IMR-90 (cell line): ENCODE results near the gene PPP5C. TPM values are rescaled to one million over a fixed set of nuclear protein-coding genes. Genes with fewer than 3 reads are reported as not detected.

Source experiments
- ATAC-seq: fragments of 200-7000 bp; cut with Tn5 transposase; 2 replicates; pipeline ENCODE4 v1.9.1; 2020; ENCODE audit warnings: low read depth, mild to moderate bottlenecking, moderate library complexity
- BruUV-seq: library from RNA; stranded (reverse); fragments of 400-500 nt; replicated peaks from 2 replicates; lab custom pipeline; 2021; lab: Mats Ljungman, UMichigan
- CTCF ChIA-PET: fragments of 300-600 bp; formaldehyde crosslinking; extraction: SDS; loops from one replicate; lab custom pipeline; 2021; ENCODE audit warnings: antibody characterized with exemption; lab: Yijun Ruan, JAX
- POLR2A ChIA-PET: fragments of 300-600 bp; sonication (Branson Sonifier 250); formaldehyde crosslinking; loops from one replicate; lab custom pipeline; 2022; ENCODE audit warnings: antibody characterized with exemption; ENCODE audit not compliant: unreplicated experiment; lab: Charles Lee
- DNase-seq: peaks from one replicate; pipeline ENCODE4 v3.0.0; 2013
- H2AFZ ChIP-seq: replicated peaks from 2 replicates; pipeline ENCODE3; 2013; ENCODE audit warnings: low read length, mild to moderate bottlenecking; ENCODE audit not compliant: poor library complexity
- H2AK5ac ChIP-seq: 2 replicates; pipeline ENCODE4 v1.6.1; 2013; ENCODE audit warnings: low read depth, low read length, inconsistent platforms
- H2AK9ac ChIP-seq: replicated peaks from 2 replicates; pipeline ENCODE3; 2013; ENCODE audit warnings: mild to moderate bottlenecking, low read depth, low read length, moderate library complexity; ENCODE audit not compliant: poor library complexity
- H2BK120ac ChIP-seq: 2 replicates; pipeline ENCODE4 v1.6.1; 2013; ENCODE audit warnings: low read depth, low read length, inconsistent platforms
- H2BK15ac ChIP-seq: 3 replicates; pipeline ENCODE4 v1.6.1; 2013; ENCODE audit warnings: low read depth, low read length, inconsistent platforms
- H2BK20ac ChIP-seq: 2 replicates; pipeline ENCODE4 v1.6.1; 2013; ENCODE audit warnings: low read depth, mild to moderate bottlenecking, inconsistent platforms, low read length, moderate library complexity
- H2BK5ac ChIP-seq: 2 replicates; pipeline ENCODE4 v1.6.1; 2013; ENCODE audit warnings: mild to moderate bottlenecking, low read depth, low read length, inconsistent platforms; ENCODE audit not compliant: poor library complexity, severe bottlenecking
- H3K14ac ChIP-seq: replicated peaks from 2 replicates; pipeline ENCODE4 v1.6.1; 2013; ENCODE audit warnings: low read depth, low read length, inconsistent platforms
- H3K18ac ChIP-seq: 2 replicates; pipeline ENCODE4 v1.6.1; 2013; ENCODE audit warnings: low read depth, low read length, control low read depth
- H3K23ac ChIP-seq: 2 replicates; pipeline ENCODE4 v1.6.1; 2013; ENCODE audit warnings: low read depth, low read length, inconsistent platforms
- H3K27ac ChIP-seq: 2 replicates; pipeline ENCODE4 v1.5.1; 2013; ENCODE audit warnings: mild to moderate bottlenecking, control low read depth, low read length; ENCODE audit not compliant: insufficient read depth
- H3K27me3 ChIP-seq: 2 replicates; pipeline ENCODE4 v1.6.1; 2013; ENCODE audit warnings: low read length; ENCODE audit not compliant: control insufficient read depth, insufficient read depth
- H3K36me3 ChIP-seq: 2 replicates; pipeline ENCODE4 v1.6.1; 2013; ENCODE audit warnings: low read length, mixed read lengths; ENCODE audit not compliant: control insufficient read depth, insufficient read depth
- H3K4ac ChIP-seq: 2 replicates; pipeline ENCODE4 v1.6.1; 2013; ENCODE audit warnings: low read depth, low read length, inconsistent platforms
- H3K4me1 ChIP-seq: 2 replicates; pipeline ENCODE4 v1.6.1; 2013; ENCODE audit warnings: low read length, mixed read lengths; ENCODE audit not compliant: control insufficient read depth, insufficient read depth
- H3K4me2 ChIP-seq: 2 replicates; pipeline ENCODE4 v1.6.1; 2013; ENCODE audit warnings: low read depth, mild to moderate bottlenecking, control low read depth, low read length, moderate library complexity
- H3K4me3 ChIP-seq: 2 replicates; pipeline ENCODE4 v1.5.1; 2013; ENCODE audit warnings: low read depth, mild to moderate bottlenecking, control low read depth, low read length, moderate library complexity; ENCODE audit not compliant: insufficient read depth
- H3K56ac ChIP-seq: 2 replicates; pipeline ENCODE4 v1.6.1; 2013; ENCODE audit warnings: low read length, inconsistent platforms; ENCODE audit not compliant: insufficient read depth; ENCODE audit errors: extremely low read depth
- H3K79me1 ChIP-seq, 2 experiments: 2 replicates each; pipeline ENCODE4 v1.6.1; 2013; ENCODE audit warnings: low read length in 2 of 2, inconsistent platforms in 1 of 2, low read depth in 1 of 2
- H3K9ac ChIP-seq: 2 replicates; pipeline ENCODE4 v1.6.1; 2013; ENCODE audit warnings: low read depth, low read length, control low read depth
- H3K9me1 ChIP-seq: 2 replicates; pipeline ENCODE4 v1.6.1; 2013; ENCODE audit warnings: low read length, inconsistent platforms; ENCODE audit not compliant: insufficient read depth
- H3K9me3 ChIP-seq: 2 replicates; pipeline ENCODE4 v1.6.1; 2013; ENCODE audit warnings: low read length; ENCODE audit not compliant: control insufficient read depth, insufficient read depth
- H4K20me1 ChIP-seq: 2 replicates; pipeline ENCODE4 v1.6.1; 2013; ENCODE audit warnings: low read length, inconsistent platforms; ENCODE audit not compliant: insufficient read depth
- H4K5ac ChIP-seq: 2 replicates; pipeline ENCODE4 v1.6.1; 2013; ENCODE audit warnings: mild to moderate bottlenecking, low read depth, low read length, control low read depth
- H4K8ac ChIP-seq, 2 experiments: 2 replicates each; pipeline ENCODE4 v1.6.1; 2013; ENCODE audit warnings: low read depth in 2 of 2, low read length in 2 of 2, control low read depth in 1 of 2, inconsistent platforms in 1 of 2
- H4K91ac ChIP-seq: 2 replicates; pipeline ENCODE4 v1.6.1; 2013; ENCODE audit warnings: low read depth, low read length, inconsistent platforms; ENCODE audit not compliant: insufficient read depth
- BHLHE40 ChIP-seq: fragments of 150-350 bp; IDR thresholded peaks from 2 replicates; pipeline ENCODE4 v1.6.1; 2016; ENCODE audit warnings: mild to moderate bottlenecking, low read depth, low read length
- CEBPB ChIP-seq: IDR thresholded peaks from 2 replicates; pipeline ENCODE4 v1.6.1; 2012; ENCODE audit warnings: low read depth, low read length, improper control_type of control experiment
- CTCF ChIP-seq: conservative IDR thresholded peaks from 2 replicates; pipeline ENCODE4 v1.5.1; 2012; ENCODE audit warnings: mild to moderate bottlenecking, low read depth, low read length, improper control_type of control experiment
- ELK1 ChIP-seq: fragments of 150-350 bp; IDR thresholded peaks from 2 replicates; pipeline ENCODE4 v1.6.1; 2016; ENCODE audit warnings: low read depth, mild to moderate bottlenecking, low read length, moderate library complexity, borderline replicate concordance
- FOS ChIP-seq: fragments of 150-350 bp; IDR thresholded peaks from 2 replicates; pipeline ENCODE4 v1.6.1; 2016; ENCODE audit warnings: low read depth, low read length
- MAFK ChIP-seq: IDR thresholded peaks from 2 replicates; pipeline ENCODE4 v1.6.1; 2012; ENCODE audit warnings: low read depth, low read length, improper control_type of control experiment
- MAZ ChIP-seq: IDR thresholded peaks from 2 replicates; pipeline ENCODE4 v1.6.1; 2012; ENCODE audit warnings: low read depth, mild to moderate bottlenecking, low read length, improper control_type of control experiment, moderate library complexity, borderline replicate concordance
- MXI1 ChIP-seq: IDR thresholded peaks from 2 replicates; pipeline ENCODE4 v1.6.1; 2012; ENCODE audit warnings: low read depth, mild to moderate bottlenecking, low read length, moderate library complexity, borderline replicate concordance
- POLR2A ChIP-seq: IDR thresholded peaks from 2 replicates; pipeline ENCODE4 v1.6.1; 2012; ENCODE audit warnings: mild to moderate bottlenecking, low read depth, low read length
- RAD21 ChIP-seq: IDR thresholded peaks from 2 replicates; pipeline ENCODE4 v1.6.1; 2012; ENCODE audit warnings: low read length, improper control_type of control experiment
- RCOR1 ChIP-seq: IDR thresholded peaks from 2 replicates; pipeline ENCODE4 v1.6.1; 2012; ENCODE audit warnings: mild to moderate bottlenecking, low read length, improper control_type of control experiment; ENCODE audit not compliant: insufficient replicate concordance
- RFX5 ChIP-seq: IDR thresholded peaks from 2 replicates; pipeline ENCODE4 v1.8.0; 2012; ENCODE audit warnings: low read depth, mild to moderate bottlenecking, low read length, moderate library complexity
- SMC3 ChIP-seq: fragments of 150-350 bp; IDR thresholded peaks from 2 replicates; pipeline ENCODE4 v1.6.1; 2016; ENCODE audit warnings: low read depth, mild to moderate bottlenecking, antibody characterized with exemption, low read length, moderate library complexity
- USF2 ChIP-seq: fragments of 150-350 bp; IDR thresholded peaks from 2 replicates; pipeline ENCODE4 v1.6.1; 2017; ENCODE audit warnings: mild to moderate bottlenecking, antibody characterized with exemption, low read length, low read depth
- WGBS, 2 experiments: methylation state at CpG; one replicate each; pipeline versions ENCODE4 v1.1.5 to v1.1.7; 2013; ENCODE audit warnings: missing lambda C conversion rate in 2 of 2; ENCODE audit not compliant: insufficient read length in 1 of 2; ENCODE audit errors: extremely low coverage in 2 of 2; 5-methylcytosine and 5-hydroxymethylcytosine counted together
- dilution Hi-C: fragments of 300-500 bp; cut with HindIII; formaldehyde crosslinking; loops from one replicate; pipeline ENCODE4 v1.14.3; 2018; ENCODE audit warnings: low sequenced_read_pairs; ENCODE audit not compliant: unreplicated experiment
- in situ Hi-C: fragments of 300-500 bp; cut with MboI; formaldehyde crosslinking; loops from 3 replicates; pipeline ENCODE4 v1.14.3; 2019; ENCODE audit warnings: low sequenced_read_pairs, inconsistent platforms, mixed read lengths
- intact Hi-C: fragments of 100-400 bp; cut with micrococcal nuclease; formaldehyde crosslinking; loops from 2 replicates; pipeline ENCODE4 v1.10.0; 2022
- polyA plus RNA-seq, 3 experiments: library from polyadenylated mRNA; depleted of rRNA; stranded (reverse); fragments of >200 nt; gene quantifications; 2 replicates each; pipeline ENCODE4 v1.2.3, GENCODE V29; 2012; ENCODE audit warnings: low replicate concordance in 1 of 3
- total RNA-seq: library from RNA; depleted of rRNA; stranded (reverse); fragments of >200 nt; gene quantifications from 2 replicates; pipeline ENCODE4 v1.2.3, GENCODE V29; 2012

The PPP5C gene
- total and polyA plus RNA-seq, 2 of the 4 experiments (the other 2 are of a cell fraction) = 80.5 to 128 TPM

- no TSS peak for BruUV-seq
- TF ChIP-seq SMC3 = no peak
- TF ChIP-seq BHLHE40 = no peak
- TF ChIP-seq FOS = no peak
- TF ChIP-seq MAFK = no peak
- TF ChIP-seq USF2 = no peak
- no peak for TF ChIP-seq ELK1
- TF ChIP-seq POLR2A = no peak
- no peak for TF ChIP-seq MAZ
- no peak for TF ChIP-seq MXI1
- no peak for TF ChIP-seq RFX5
- TF ChIP-seq RAD21 = no peak
- no peak for TF ChIP-seq CEBPB
- no peak for TF ChIP-seq RCOR1
- no peak for TF ChIP-seq CTCF
- peaks cover 24% of the 10 kb centered on the region for H3K4me1 ChIP-seq
- CTCF ChIA-PET = no interaction called here
- H3K4me3 ChIP-seq = no peak overlapping the region
- no peak overlapping the region for H2AFZ ChIP-seq
- no peak overlapping the region; the same call in 1 of the 2 replicates for H2AK5ac ChIP-seq
- peaks cover 6% of the 10 kb centered on the region; the same call in 1 of the 2 replicates for H3K36me3 ChIP-seq
- no peak overlapping the region for H2BK120ac ChIP-seq
- no peak overlapping the region for H3K9ac ChIP-seq
- intact Hi-C loops = no loop called here
- no peak overlapping the region for H4K91ac ChIP-seq
- H2BK20ac ChIP-seq = no peak overlapping the region
- peaks cover 20 to 34% of the 10 kb centered on the region in 2 experiments; a peak in 3 of 4 replicates for H3K79me1 ChIP-seq
- no peak overlapping the region for H3K56ac ChIP-seq
- H4K8ac ChIP-seq = peak overlapping the region in 1 of 2 experiments; percentile 67; a peak in 2 of 4 replicates
- H2AK9ac ChIP-seq = no peak overlapping the region
- in situ Hi-C loops = no loop called here
- WGBS, 2 experiments = no CpG with 5 or more reads among the region's 3 CpGs
- H3K4ac ChIP-seq = no peak overlapping the region
- H4K20me1 ChIP-seq = peaks cover 7% of the 10 kb centered on the region
- ATAC-seq (no peak), DNase-seq (no peak)
- H3K9me1 ChIP-seq = peaks cover 3% of the 10 kb centered on the region; the same call in 1 of the 2 replicates
- no peaks in the 10 kb centered on the region for H3K9me3 ChIP-seq
- H3K14ac ChIP-seq = no peak overlapping the region
- H3K27me3 ChIP-seq = peaks cover 4% of the 10 kb centered on the region; the same call in 1 of the 2 replicates
- peak overlapping the region; percentile 30; the same call in 1 of the 2 replicates for H4K5ac ChIP-seq
- dilution Hi-C loops = no loop called here
- H3K23ac ChIP-seq = no peak overlapping the region
- H2BK15ac ChIP-seq = no peak overlapping the region
- peak overlapping the region; percentile 29; the same call in 1 of the 2 replicates for H3K27ac ChIP-seq
- H3K18ac ChIP-seq = no peak overlapping the region; the same call in 1 of the 2 replicates
- no peak overlapping the region for H2BK5ac ChIP-seq
- H3K4me2 ChIP-seq = peak overlapping the region; percentile 16; the same call in 1 of the 2 replicates
- POLR2A ChIA-PET = no interaction called here
Observed at GRCh38 chr19:46409191-46409590, 62.3 kb downstream of the PPP5C start.
